GM12875 (cell line): ENCODE data around the gene AHCYL2.
"Not testable (repeated sequence)": the region's sequence is repeated elsewhere in the genome, so short reads cannot be mapped to it uniquely, and the experiment has no call there.

Experiments used
- H3K4me3 ChIP-seq: one replicate; pipeline ENCODE4 v1.5.1; 2011; ENCODE audit warnings: low read depth, low read length, control low read depth
- CTCF ChIP-seq: IDR thresholded peaks from 2 replicates; pipeline ENCODE4 v1.5.1; 2011; ENCODE audit warnings: low read depth, mild to moderate bottlenecking, control low read depth, inconsistent platforms, low read length, moderate library complexity, borderline replicate concordance; ENCODE audit not compliant: insufficient read depth

AHCYL2 gene

GRCh38 chr7:129341816-129342806, 117.3 kb downstream of the AHCYL2 start:
- H3K4me3 ChIP-seq = no peak overlapping the region
- no peak for TF ChIP-seq CTCF

GRCh38 chr7:129343099-129343700, 118.4 kb downstream of the AHCYL2 start:
- H3K4me3 ChIP-seq = no peak overlapping the region
- TF ChIP-seq CTCF = peak; percentile 45; the same call in 1 of the 2 replicates

- no peak overlapping the region for H3K4me3 ChIP-seq
- no peak for TF ChIP-seq CTCF
Observed at GRCh38 chr7:129347330-129347729, 122.5 kb downstream of the AHCYL2 start.

- no peak overlapping the region for H3K4me3 ChIP-seq
Observed at GRCh38 chr7:129348023-129348740, 123.4 kb downstream of the AHCYL2 start.

GRCh38 chr7:129351320-129351719, 126.5 kb downstream of the AHCYL2 start:
- no peak for TF ChIP-seq CTCF
- no peak overlapping the region for H3K4me3 ChIP-seq

More at GRCh38 chr7:129348023-129348740, 123.4 kb downstream of the AHCYL2 start:
- no peak for TF ChIP-seq CTCF

GRCh38 chr7:129353104-129353503, 128.3 kb downstream of the AHCYL2 start:
- not testable (repeated sequence) for H3K4me3 ChIP-seq

GRCh38 chr7:129354428-129355157, 129.8 kb downstream of the AHCYL2 start:
- no peak for TF ChIP-seq CTCF
- no peak overlapping the region for H3K4me3 ChIP-seq
